Erythroblast (primary cell): Measurements from ENCODE around the gene GDF10.

Experiments
- GATA1 ChIP-seq: IDR thresholded peaks from 2 replicates; pipeline ENCODE4 v1.6.1; 2011; ENCODE audit warnings: low read depth, mild to moderate bottlenecking, control low read depth, low read length, moderate library complexity
- POLR2A ChIP-seq: IDR thresholded peaks from 2 replicates; pipeline ENCODE4 v1.6.1; 2011; ENCODE audit warnings: mild to moderate bottlenecking, low read length

DNA sequence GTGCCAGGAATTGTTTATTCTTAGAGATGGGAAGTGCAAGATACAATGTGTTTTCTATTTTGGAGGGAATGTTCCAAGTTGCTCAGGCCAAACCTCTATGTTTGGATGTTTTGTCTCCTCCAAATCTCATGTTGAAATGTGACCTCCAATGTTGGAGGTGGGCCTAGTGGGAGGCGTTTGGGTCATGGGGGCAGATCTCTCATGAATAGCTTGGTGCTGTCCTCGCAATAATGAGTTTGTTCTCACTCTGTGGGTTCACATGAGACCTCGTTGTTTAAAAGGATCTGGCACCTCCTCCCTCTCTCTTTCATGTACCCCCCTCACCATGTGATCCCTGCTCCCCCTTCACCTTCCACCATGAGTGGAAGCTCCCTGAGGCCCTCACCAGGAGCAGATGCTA lies 8.3 kb upstream of the GDF10 start:
- TF ChIP-seq POLR2A (no peak), GATA1 (no peak)
